ENCODE measurements around the gene ARHGAP32.

Gene ARHGAP32

DNA sequence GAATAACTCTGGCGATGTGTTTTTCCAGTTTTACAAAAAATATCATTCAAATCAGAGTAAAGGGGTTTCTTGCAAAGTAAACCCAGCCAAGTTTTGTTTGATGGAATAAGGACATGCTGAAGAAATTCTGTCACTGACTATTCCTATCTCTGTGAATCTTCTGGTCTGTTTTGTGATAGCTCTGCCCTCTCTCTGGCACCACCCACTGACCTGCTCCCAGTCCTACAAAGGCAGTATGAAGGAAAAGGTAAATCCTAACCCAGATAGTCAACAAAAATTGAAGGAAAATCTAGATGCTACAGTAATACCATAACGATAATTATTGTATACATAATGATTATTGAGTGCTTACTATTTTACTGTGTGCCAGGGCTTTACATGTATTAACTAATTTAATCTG lies 173.1 kb downstream of the ARHGAP32 start:
- H3K36me3 ChIP-seq (ENCODE audit: low read length), result no peaks in the 10 kb centered on the region
- no peaks in the 10 kb centered on the region for H3F3A ChIP-seq (ENCODE audit: insufficient read depth)
- no peaks in the 10 kb centered on the region for H3K27me3 ChIP-seq (ENCODE audit: low read length)
- H3K9me2 ChIP-seq (replicated peaks; ENCODE audit: insufficient read depth, low read length), result no peaks in the 10 kb centered on the region
- no peak for TF ChIP-seq EZH2phosphoT487 (conservative IDR thresholded peaks at IDR 0.05; ENCODE audit: low read length)
- TF ChIP-seq, protein P1, sequence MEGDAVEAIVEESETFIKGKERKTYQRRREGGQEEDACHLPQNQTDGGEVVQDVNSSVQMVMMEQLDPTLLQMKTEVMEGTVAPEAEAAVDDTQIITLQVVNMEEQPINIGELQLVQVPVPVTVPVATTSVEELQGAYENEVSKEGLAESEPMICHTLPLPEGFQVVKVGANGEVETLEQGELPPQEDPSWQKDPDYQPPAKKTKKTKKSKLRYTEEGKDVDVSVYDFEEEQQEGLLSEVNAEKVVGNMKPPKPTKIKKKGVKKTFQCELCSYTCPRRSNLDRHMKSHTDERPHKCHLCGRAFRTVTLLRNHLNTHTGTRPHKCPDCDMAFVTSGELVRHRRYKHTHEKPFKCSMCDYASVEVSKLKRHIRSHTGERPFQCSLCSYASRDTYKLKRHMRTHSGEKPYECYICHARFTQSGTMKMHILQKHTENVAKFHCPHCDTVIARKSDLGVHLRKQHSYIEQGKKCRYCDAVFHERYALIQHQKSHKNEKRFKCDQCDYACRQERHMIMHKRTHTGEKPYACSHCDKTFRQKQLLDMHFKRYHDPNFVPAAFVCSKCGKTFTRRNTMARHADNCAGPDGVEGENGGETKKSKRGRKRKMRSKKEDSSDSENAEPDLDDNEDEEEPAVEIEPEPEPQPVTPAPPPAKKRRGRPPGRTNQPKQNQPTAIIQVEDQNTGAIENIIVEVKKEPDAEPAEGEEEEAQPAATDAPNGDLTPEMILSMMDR (IDR thresholded peaks at IDR 0.05; ENCODE audit: insufficient read depth, low read length, poor library complexity, severe bottlenecking), result no peak
- H3K9ac ChIP-seq (ENCODE audit: low read length), result no peak overlapping the region
- no peaks in the 10 kb centered on the region for H3K9me3 ChIP-seq (ENCODE audit: insufficient read depth, low read length)
- H3K4me2 ChIP-seq (ENCODE audit: low read depth, low read length, poor library complexity, severe bottlenecking), result no peak overlapping the region
- no peak overlapping the region for H3K4me3 ChIP-seq (ENCODE audit: insufficient read depth, low read length, poor library complexity, severe bottlenecking)
- no peak overlapping the region for H3K27ac ChIP-seq (ENCODE audit: low read depth, low read length)
- H2AFZ ChIP-seq (ENCODE audit: low read depth, low read length, severe bottlenecking), result no peak overlapping the region
- H4K20me1 ChIP-seq (ENCODE audit: low read depth, low read length), result no peaks in the 10 kb centered on the region
- H3K79me2 ChIP-seq (ENCODE audit: insufficient read depth, low read length), result no peaks in the 10 kb centered on the region

DNA sequence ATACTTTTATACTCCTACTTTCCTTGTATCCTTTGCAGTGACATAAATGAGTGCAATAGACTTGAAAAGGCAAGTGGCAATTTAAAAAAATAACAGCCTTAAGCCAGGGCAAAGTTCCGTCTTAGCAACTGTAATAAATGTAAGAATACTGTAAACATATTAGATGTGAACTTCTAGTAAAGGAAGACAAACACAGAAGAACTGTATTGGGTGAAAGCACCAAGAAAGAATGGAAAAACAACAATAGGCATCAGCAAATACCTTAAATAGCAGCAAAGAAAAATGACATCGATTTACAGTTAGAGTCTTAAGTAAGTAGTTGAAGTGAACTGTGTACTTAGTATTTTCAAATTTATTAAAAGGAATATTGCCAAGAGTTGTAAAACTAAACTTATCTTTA lies 174.0 kb downstream of the ARHGAP32 start:
- no peaks in the 10 kb centered on the region for H3K9me3 ChIP-seq (ENCODE audit: insufficient read depth, low read length)
- H3K36me3 ChIP-seq (ENCODE audit: low read length), result no peaks in the 10 kb centered on the region
- no peaks in the 10 kb centered on the region for H3K9me2 ChIP-seq (replicated peaks; ENCODE audit: insufficient read depth, low read length)
- no peaks in the 10 kb centered on the region for H4K20me1 ChIP-seq (ENCODE audit: low read depth, low read length)
- no peaks in the 10 kb centered on the region for H3K27me3 ChIP-seq (ENCODE audit: low read length)
- TF ChIP-seq, protein P1 (IDR thresholded peaks at IDR 0.05; ENCODE audit: insufficient read depth, low read length, poor library complexity, severe bottlenecking), result no peak
- no peak for TF ChIP-seq EZH2phosphoT487 (conservative IDR thresholded peaks at IDR 0.05; ENCODE audit: low read length)
- H2AFZ ChIP-seq (ENCODE audit: low read depth, low read length, severe bottlenecking), result no peak overlapping the region
- H3F3A ChIP-seq (ENCODE audit: insufficient read depth), result no peaks in the 10 kb centered on the region
- H3K79me2 ChIP-seq (ENCODE audit: insufficient read depth, low read length), result no peaks in the 10 kb centered on the region
- no peak overlapping the region for H3K4me3 ChIP-seq (ENCODE audit: insufficient read depth, low read length, poor library complexity, severe bottlenecking)
- no peak overlapping the region for H3K9ac ChIP-seq (ENCODE audit: low read length)
- H3K27ac ChIP-seq (ENCODE audit: low read depth, low read length), result no peak overlapping the region
- no peak overlapping the region for H3K4me2 ChIP-seq (ENCODE audit: low read depth, low read length, poor library complexity, severe bottlenecking)

DNA sequence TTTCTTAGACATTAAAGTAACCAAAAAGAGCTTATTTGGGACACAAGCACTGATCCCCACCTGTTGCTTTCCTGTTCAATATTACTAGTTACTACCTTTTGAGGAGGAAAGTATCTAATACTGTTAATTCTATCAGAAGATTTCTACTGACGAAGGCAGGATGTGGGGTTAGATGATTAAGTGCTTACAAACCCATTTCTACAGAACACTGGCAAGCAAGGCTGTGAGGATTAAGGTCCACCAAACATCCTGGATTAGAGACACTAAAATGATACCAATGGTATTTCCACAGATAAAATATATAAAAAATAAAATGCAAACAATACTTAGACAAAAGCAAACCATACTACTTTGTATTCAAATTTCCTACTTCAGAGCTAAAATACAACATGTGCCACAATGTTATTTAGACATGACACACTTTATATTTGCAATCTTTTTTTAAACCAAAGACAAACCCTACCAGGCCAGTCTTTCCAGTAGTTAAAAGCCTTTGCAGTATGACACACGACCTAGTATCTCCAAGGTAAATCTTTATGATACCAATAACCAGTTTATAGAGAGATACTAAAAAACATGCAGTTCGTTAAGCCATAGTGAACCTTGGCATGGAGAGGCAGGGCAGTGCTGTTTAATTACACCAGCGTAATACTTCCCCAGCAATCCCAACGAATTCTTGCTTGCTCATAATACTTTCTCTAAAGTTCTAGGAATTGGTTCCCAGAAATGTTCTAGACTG lies 178.2 kb downstream of the ARHGAP32 start:
- H3K4me2 ChIP-seq (ENCODE audit: low read depth, low read length, poor library complexity, severe bottlenecking), result no peak overlapping the region
- H3K27ac ChIP-seq (ENCODE audit: low read depth, low read length), result no peak overlapping the region
- H2AFZ ChIP-seq (ENCODE audit: low read depth, low read length, severe bottlenecking), result no peak overlapping the region
- H3K9ac ChIP-seq (ENCODE audit: low read length), result no peak overlapping the region
- TF ChIP-seq, protein P1 (IDR thresholded peaks at IDR 0.05; ENCODE audit: insufficient read depth, low read length, poor library complexity, severe bottlenecking), result no peak
- no peak for TF ChIP-seq EZH2phosphoT487 (conservative IDR thresholded peaks at IDR 0.05; ENCODE audit: low read length)
- no peak overlapping the region for H3K4me3 ChIP-seq (ENCODE audit: insufficient read depth, low read length, poor library complexity, severe bottlenecking)
- no peaks in the 10 kb centered on the region for H3F3A ChIP-seq (ENCODE audit: insufficient read depth)
- H3K9me3 ChIP-seq (ENCODE audit: insufficient read depth, low read length), result no peaks in the 10 kb centered on the region
- H3K79me2 ChIP-seq (ENCODE audit: insufficient read depth, low read length), result no peaks in the 10 kb centered on the region
- no peaks in the 10 kb centered on the region for H3K27me3 ChIP-seq (ENCODE audit: low read length)
- no peaks in the 10 kb centered on the region for H3K36me3 ChIP-seq (ENCODE audit: low read length)
- no peaks in the 10 kb centered on the region for H3K9me2 ChIP-seq (replicated peaks; ENCODE audit: insufficient read depth, low read length)
- H4K20me1 ChIP-seq (ENCODE audit: low read depth, low read length), result no peaks in the 10 kb centered on the region
